GM18873 (cell line): ENCODE measurements around the gene ALOXE3.

Experiments
- ATAC-seq: cut with Tn5 transposase; IDR thresholded peaks from one replicate; pipeline ENCODE4 v1.9.1; 2021; ENCODE audit warnings: mild to moderate bottlenecking, moderate library complexity, moderate number of reproducible peaks; ENCODE audit not compliant: unreplicated experiment, low FRiP score

The ALOXE3 gene

GRCh38 chr17:8142887-8143580 is 24.7 kb upstream of the ALOXE3 start:
- ATAC-seq = no peak

GRCh38 chr17:8142158-8142886 is 24.0 kb upstream of the ALOXE3 start:
- no peak for ATAC-seq

- no peak for ATAC-seq
These were observed 23.4 kb upstream of the ALOXE3 start for GRCh38 chr17:8141741-8142140.

- ATAC-seq = no peak
These were observed 22.7 kb upstream of the ALOXE3 start for GRCh38 chr17:8141045-8141444.

- ATAC-seq = no peak
These were observed 22.0 kb upstream of the ALOXE3 start for GRCh38 chr17:8140065-8141029.

GRCh38 chr17:8138672-8139371 is 20.5 kb upstream of the ALOXE3 start:
- peak; percentile 55 for ATAC-seq

GRCh38 chr17:8138374-8138671 is 20.0 kb upstream of the ALOXE3 start:
- no peak for ATAC-seq

- ATAC-seq = no peak
These were observed 19.5 kb upstream of the ALOXE3 start for GRCh38 chr17:8137645-8138373.

- no peak for ATAC-seq
These were observed 15.6 kb upstream of the ALOXE3 start for GRCh38 chr17:8133941-8134340.

GRCh38 chr17:8133399-8133798 is 15.1 kb upstream of the ALOXE3 start:
- no peak for ATAC-seq

- ATAC-seq = no peak
These were observed 13.6 kb upstream of the ALOXE3 start for GRCh38 chr17:8131844-8132441.

GRCh38 chr17:8128125-8128784 is 9.9 kb upstream of the ALOXE3 start:
- no peak for ATAC-seq

GRCh38 chr17:8126491-8127066 is 8.3 kb upstream of the ALOXE3 start:
- no peak for ATAC-seq

- ATAC-seq = no peak
These were observed 7.7 kb upstream of the ALOXE3 start for GRCh38 chr17:8125947-8126490.

GRCh38 chr17:8125154-8125946 is 7.0 kb upstream of the ALOXE3 start:
- no peak for ATAC-seq

- ATAC-seq = no peak
These were observed 6.2 kb upstream of the ALOXE3 start for GRCh38 chr17:8124350-8125153.
